OCI-LY7 (cell line): ENCODE data around the gene NXPH2. TPM values are rescaled to one million over a fixed set of nuclear protein-coding genes. Genes with fewer than 3 reads are reported as not detected.

Experiments used
- BruUV-seq: library from RNA; stranded (reverse); fragments of 400-500 nt; replicated peaks from 2 replicates; lab custom pipeline; 2021; lab: Mats Ljungman, UMichigan
- CTCF ChIA-PET: fragments of 300-600 bp; sonication (Branson Sonifier 250); formaldehyde crosslinking; loops from one replicate; lab custom pipeline; 2022; ENCODE audit warnings: antibody characterized with exemption; ENCODE audit not compliant: unreplicated experiment; lab: Charles Lee
- POLR2A ChIA-PET: fragments of 300-600 bp; sonication (Branson Sonifier 250); formaldehyde crosslinking; loops from one replicate; lab custom pipeline; 2022; ENCODE audit warnings: antibody characterized with exemption; lab: Charles Lee
- DNase-seq: peaks from one replicate; pipeline ENCODE4 v3.0.0-alpha.2; 2015; ENCODE audit warnings: low spot score
- H2AFZ ChIP-seq: fragments of 200-600 bp; sonication (generic), shearing (Covaris generic); 2 replicates; pipeline ENCODE4 v1.6.1; 2014; ENCODE audit warnings: mild to moderate bottlenecking, antibody characterized with exemption, low read length, moderate library complexity
- H3K27ac ChIP-seq: fragments of 200-600 bp; sonication (generic); 2 replicates; pipeline ENCODE4 v1.5.1; 2014; ENCODE audit warnings: mixed run types, low read depth, mild to moderate bottlenecking, moderate library complexity, low read length, inconsistent platforms; ENCODE audit not compliant: poor library complexity, severe bottlenecking
- H3K36me3 ChIP-seq: fragments of 200-600 bp; sonication (generic); 2 replicates; pipeline ENCODE4 v1.6.1; 2014; ENCODE audit warnings: mild to moderate bottlenecking, antibody characterized with exemption, low read length, moderate library complexity, mixed read lengths; ENCODE audit not compliant: insufficient read depth
- H3K4me1 ChIP-seq: fragments of 200-600 bp; sonication (generic); 2 replicates; pipeline ENCODE4 v1.5.1; 2014; ENCODE audit warnings: mild to moderate bottlenecking, low read length; ENCODE audit not compliant: insufficient read depth, poor library complexity, severe bottlenecking
- H3K4me2 ChIP-seq: fragments of 200-600 bp; sonication (generic); 2 replicates; pipeline ENCODE4 v1.6.1; 2014; ENCODE audit warnings: mild to moderate bottlenecking, low read length
- H3K4me3 ChIP-seq: fragments of 200-600 bp; sonication (generic); 2 replicates; pipeline ENCODE4 v1.5.1; 2014; ENCODE audit warnings: mild to moderate bottlenecking, low read depth, low read length; ENCODE audit not compliant: poor library complexity, severe bottlenecking
- H3K79me2 ChIP-seq: fragments of 200-600 bp; sonication (generic); 2 replicates; pipeline ENCODE4 v1.6.1; 2016; ENCODE audit warnings: low read depth, mild to moderate bottlenecking, low read length, moderate library complexity, mixed read lengths; ENCODE audit not compliant: insufficient read depth
- H3K9me2 ChIP-seq: fragments of 200-600 bp; sonication (generic); 2 replicates; pipeline ENCODE4 v1.6.1; 2016; ENCODE audit warnings: mild to moderate bottlenecking, low read length, mixed read lengths; ENCODE audit not compliant: insufficient read depth
- H3K9me3 ChIP-seq: fragments of 200-600 bp; sonication (generic); 2 replicates; pipeline ENCODE4 v1.6.1; 2014; ENCODE audit warnings: mild to moderate bottlenecking, mixed run types, low read length, mixed read lengths
- H4K20me1 ChIP-seq: fragments of 200-600 bp; sonication (generic); 2 replicates; pipeline ENCODE4 v1.6.1; 2014; ENCODE audit warnings: mild to moderate bottlenecking, antibody characterized with exemption, low read length, moderate library complexity, mixed read lengths; ENCODE audit not compliant: insufficient read depth
- CTCF ChIP-seq: fragments of 200-600 bp; sonication (generic); conservative IDR thresholded peaks from 2 replicates; pipeline ENCODE4 v1.5.1; 2014; ENCODE audit warnings: mild to moderate bottlenecking, antibody characterized with exemption, low read length, moderate library complexity, mixed read lengths
- EZH2phosphoT487 ChIP-seq: fragments of 200-600 bp; sonication (generic); IDR thresholded peaks from 2 replicates; pipeline ENCODE4 v1.6.1; 2018; ENCODE audit warnings: low read depth, borderline replicate concordance, mild to moderate bottlenecking, mixed run types, antibody characterized with exemption, low read length, moderate library complexity, mixed read lengths
- intact Hi-C: fragments of 100-400 bp; cut with micrococcal nuclease; formaldehyde crosslinking; loops from one replicate; pipeline ENCODE4 v1.10.0; 2022; ENCODE audit not compliant: unreplicated experiment
- total RNA-seq, 2 experiments: library from RNA; depleted of rRNA in 1 of 2; stranded (reverse); fragments of >200 nt in 1 of 2; shearing (Covaris generic) in 1 of 2; gene quantifications; 2 replicates each; pipeline ENCODE4 v1.2.3, GENCODE V29; 2014 to 2022

The NXPH2 gene
- total RNA-seq, 2 experiments from 2014 or later: not detected

GRCh38 chr2:138732651-138733050, 47.5 kb downstream of the NXPH2 start:
- H3K4me3 ChIP-seq: no peak overlapping the region
- no peak overlapping the region for H2AFZ ChIP-seq
- no peaks in the 10 kb centered on the region for H4K20me1 ChIP-seq
- intact Hi-C loops: no loop called here
- no peaks in the 10 kb centered on the region for H3K9me3 ChIP-seq
- ChIA-PET CTCF (no interaction called here), POLR2A (no interaction called here)
- no peaks in the 10 kb centered on the region for H3K9me2 ChIP-seq
- H3K4me2 ChIP-seq: no peak overlapping the region
- H3K27ac ChIP-seq: no peak overlapping the region
- no peak for DNase-seq
- H3K4me1 ChIP-seq: no peaks in the 10 kb centered on the region
- no peaks in the 10 kb centered on the region for H3K79me2 ChIP-seq
- no peak for TF ChIP-seq EZH2phosphoT487
- TF ChIP-seq CTCF: no peak
- H3K36me3 ChIP-seq: no peaks in the 10 kb centered on the region
- no TSS peak for BruUV-seq

DNA sequence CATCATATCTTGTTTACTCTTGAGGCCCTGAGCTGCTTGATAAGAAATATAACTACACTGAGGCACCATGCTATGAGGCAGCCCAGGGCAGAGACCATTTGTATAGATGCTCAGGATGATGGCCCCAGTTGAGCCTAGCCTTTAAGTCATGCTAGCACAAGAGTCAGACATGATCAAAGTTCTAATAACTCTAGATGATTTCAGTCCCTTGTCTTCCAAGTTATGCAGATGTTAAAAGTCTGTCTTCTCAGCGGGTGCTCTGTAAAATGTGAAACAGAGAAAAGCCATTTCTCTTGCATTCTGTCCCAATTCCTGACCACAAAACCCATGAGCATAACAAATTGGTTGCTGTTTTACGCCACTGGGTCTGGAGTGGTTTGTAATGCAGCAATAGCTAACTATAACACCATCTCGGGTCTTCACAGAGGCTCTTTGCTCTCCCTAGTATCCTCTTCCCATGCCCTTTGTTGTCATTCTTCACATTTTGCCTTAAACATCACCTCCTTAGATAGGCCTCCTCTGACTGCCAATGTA, 49.6 kb downstream of the NXPH2 start:
- Histone ChIP-seq H3K4me1 (no peaks in the 10 kb centered on the region), H3K4me2 (no peak overlapping the region), H4K20me1 (no peaks in the 10 kb centered on the region), H3K79me2 (no peaks in the 10 kb centered on the region), H3K4me3 (no peak overlapping the region), H2AFZ (no peak overlapping the region), H3K9me3 (no peaks in the 10 kb centered on the region), H3K27ac (no peak overlapping the region), H3K9me2 (no peaks in the 10 kb centered on the region), H3K36me3 (no peaks in the 10 kb centered on the region)
- no TSS peak for BruUV-seq
- intact Hi-C loops: no loop called here
- ChIA-PET POLR2A (interaction anchor here (0.6 kb wide), 2 partner anchors 26 to 1861 kb away, joined by 3 read pairs; no protein-coding TSS in a partner anchor), CTCF (no interaction called here)
- TF ChIP-seq EZH2phosphoT487 (no peak), CTCF (no peak)
- DNase-seq: no peak

DNA sequence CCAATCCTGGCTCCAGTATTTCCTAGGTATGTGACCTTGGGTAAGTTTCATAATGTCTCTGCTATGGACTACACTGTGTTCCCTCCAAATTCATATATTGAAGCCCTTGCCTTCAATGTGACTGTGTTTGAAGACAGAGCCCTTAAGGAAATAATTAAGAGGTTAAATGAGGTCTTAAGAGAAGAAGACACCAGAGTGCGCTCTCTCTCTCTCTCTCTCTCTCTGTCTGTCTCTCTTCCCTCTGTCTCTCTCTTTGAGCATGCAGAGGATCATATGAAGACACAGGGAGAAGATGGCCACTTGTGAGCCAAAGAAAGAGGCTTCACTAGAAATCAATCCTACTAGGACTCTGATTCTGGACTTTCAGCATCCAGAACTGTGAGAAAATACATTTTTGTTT, 52.2 kb downstream of the NXPH2 start:
- intact Hi-C loops: no loop called here
- Histone ChIP-seq H3K79me2 (no peaks in the 10 kb centered on the region), H3K9me2 (no peaks in the 10 kb centered on the region), H4K20me1 (no peaks in the 10 kb centered on the region), H3K4me2 (no peak overlapping the region), H2AFZ (no peak overlapping the region), H3K36me3 (no peaks in the 10 kb centered on the region), H3K4me1 (no peaks in the 10 kb centered on the region), H3K27ac (no peak overlapping the region), H3K9me3 (no peaks in the 10 kb centered on the region), H3K4me3 (no peak overlapping the region)
- ChIA-PET CTCF (no interaction called here), POLR2A (no interaction called here)
- DNase-seq: no peak
- TF ChIP-seq CTCF (no peak), EZH2phosphoT487 (no peak)
- no TSS peak for BruUV-seq
